Keratinocyte (primary cell): ENCODE measurements around the gene MEOX1. TPM values are rescaled to one million over a fixed set of nuclear protein-coding genes. Genes with fewer than 3 reads are reported as not detected.

Experiments
- DNase-seq: peaks from one replicate; pipeline ENCODE4 v3.0.0-alpha.2; 2011; ENCODE audit warnings: low read depth, missing footprints, low spot score
- FAIRE-seq: peaks from 2 replicates; lab custom pipeline; 2011; peaks lifted over from hg19 to GRCh38; lab: Jason Lieb, UNC
- H2AFZ ChIP-seq: 2 replicates; pipeline ENCODE4 v1.6.0; 2012; ENCODE audit warnings: low read length, control low read depth, inconsistent platforms; ENCODE audit not compliant: control insufficient read depth
- H3K27ac ChIP-seq: 2 replicates; pipeline ENCODE4 v1.5.1; 2011; ENCODE audit warnings: low read length; ENCODE audit not compliant: control insufficient read depth, insufficient read depth
- H3K27me3 ChIP-seq: 3 replicates; pipeline ENCODE4 v1.6.0; 2011; ENCODE audit warnings: low read length; ENCODE audit not compliant: control insufficient read depth, insufficient read depth; ENCODE audit errors: extremely low read depth
- H3K36me3 ChIP-seq, 2 experiments: 2 replicates in 1 of 2; 3 replicates in 1 of 2; pipeline ENCODE4 v1.5.1; 2011; ENCODE audit warnings: low read length in 2 of 2, mild to moderate bottlenecking in 1 of 2; ENCODE audit not compliant: control insufficient read depth in 2 of 2, insufficient read depth in 2 of 2; ENCODE audit errors: extremely low read depth in 1 of 2
- H3K4me1 ChIP-seq: 3 replicates; pipeline ENCODE4 v1.5.1; 2011; ENCODE audit warnings: low read length; ENCODE audit not compliant: control insufficient read depth, insufficient read depth; ENCODE audit errors: extremely low read depth
- H3K4me2 ChIP-seq: 3 replicates; pipeline ENCODE4 v1.6.0; 2011; ENCODE audit warnings: low read depth, low read length; ENCODE audit not compliant: control insufficient read depth, insufficient read depth; ENCODE audit errors: extremely low read depth
- H3K4me3 ChIP-seq, 3 experiments: fragments of 200-600 bp in 1 of 3; sonication (generic) in 1 of 3; 2 replicates in 2 of 3; 3 replicates in 1 of 3; pipeline ENCODE4 v1.5.1; 2011 to 2016; ENCODE audit warnings: low read length in 3 of 3, mild to moderate bottlenecking in 3 of 3, control low read depth in 2 of 3, inconsistent platforms in 1 of 3, low read depth in 1 of 3, mixed read lengths in 1 of 3, mixed run types in 1 of 3, moderate library complexity in 1 of 3; ENCODE audit not compliant: control insufficient read depth in 2 of 3, insufficient read depth in 2 of 3; ENCODE audit errors: extremely low read depth in 1 of 3
- H3K79me2 ChIP-seq: 2 replicates; pipeline ENCODE4 v1.6.0; 2012; ENCODE audit warnings: low read length; ENCODE audit not compliant: control insufficient read depth, insufficient read depth
- H3K9ac ChIP-seq: 3 replicates; pipeline ENCODE4 v1.6.0; 2011; ENCODE audit warnings: low read length; ENCODE audit not compliant: control insufficient read depth, insufficient read depth; ENCODE audit errors: extremely low read depth
- H3K9me1 ChIP-seq: 3 replicates; pipeline ENCODE4 v1.6.0; 2011; ENCODE audit warnings: low read length; ENCODE audit not compliant: control insufficient read depth, insufficient read depth; ENCODE audit errors: extremely low read depth
- H3K9me3 ChIP-seq: 2 replicates; pipeline ENCODE4 v1.5.1; 2012; ENCODE audit warnings: low read depth, low read length; ENCODE audit not compliant: control insufficient read depth
- H4K20me1 ChIP-seq: 3 replicates; pipeline ENCODE4 v1.6.0; 2011; ENCODE audit warnings: low read length; ENCODE audit not compliant: control insufficient read depth, insufficient read depth; ENCODE audit errors: extremely low read depth
- CTCF ChIP-seq, 3 experiments: IDR thresholded peaks in 1 of 3; conservative IDR thresholded peaks in 1 of 3; optimal IDR thresholded peaks in 1 of 3; 2 replicates in 2 of 3; 3 replicates in 1 of 3; pipeline versions ENCODE3 to v1.5.1; 2011; ENCODE audit warnings: low read length in 3 of 3, mild to moderate bottlenecking in 3 of 3, moderate library complexity in 2 of 3, control low read depth in 1 of 3, inconsistent platforms in 1 of 3; ENCODE audit not compliant: insufficient read depth in 2 of 3; ENCODE audit errors: extremely low read depth in 1 of 3
- EZH2 ChIP-seq: IDR thresholded peaks from one replicate; pipeline ENCODE4 v1.6.1; 2012; ENCODE audit warnings: inconsistent platforms, mild to moderate bottlenecking, low read length, moderate library complexity
- dilution Hi-C: fragments of 300-500 bp; cut with MboI; formaldehyde crosslinking; loops from one replicate; pipeline ENCODE4 v1.7.0; 2020; ENCODE audit warnings: low sequenced_read_pairs; ENCODE audit not compliant: extremely low pct_ligation_motif_present
- polyA plus RNA-seq, 5 experiments: library from polyadenylated mRNA; depleted of rRNA in 3 of 5; stranded (reverse) in 3 of 5; stranded (forward) in 1 of 5; unstranded in 1 of 5; fragments of >200 nt; gene quantifications; 1 replicate in 1 of 5; 2 replicates in 3 of 5; 3 replicates in 1 of 5; pipeline versions ENCODE4 v1.2.1 to v1.2.3, GENCODE V29; 2011 to 2012; ENCODE audit warnings: missing spikeins in 2 of 5, low read depth in 1 of 5, low replicate concordance in 1 of 5

MEOX1 gene
- polyA plus RNA-seq, 1 donor (not counting 4 experiments of a cell fraction or from before 2014, with no cell fraction given), result 0.08 TPM

- no peak overlapping the region for H3K27ac ChIP-seq
- H3K4me1 ChIP-seq, result no peaks in the 10 kb centered on the region
- DNase-seq, result no peak
- H3K4me2 ChIP-seq, result no peak overlapping the region
- no peaks in the 10 kb centered on the region for H3K9me3 ChIP-seq
- H4K20me1 ChIP-seq, result no peaks in the 10 kb centered on the region
- H3K79me2 ChIP-seq, result no peaks in the 10 kb centered on the region
- no peak for FAIRE-seq
- no peak for TF ChIP-seq CTCF (optimal IDR thresholded peaks at IDR 0.05 in 1 of 3, IDR thresholded peaks at IDR 0.05 in 1 of 3, conservative IDR thresholded peaks at IDR 0.05 in 1 of 3; ENCODE audit: extremely low read depth in 1 of 3, insufficient read depth in 2 of 3, low read length in 3 of 3)
- no peak for TF ChIP-seq EZH2
- no peaks in the 10 kb centered on the region for H3K36me3 ChIP-seq
- H3K9me1 ChIP-seq, result no peaks in the 10 kb centered on the region
- no peak overlapping the region for H2AFZ ChIP-seq
- H3K27me3 ChIP-seq, result peaks cover 2% of the 10 kb centered on the region
- no peak overlapping the region for H3K4me3 ChIP-seq
- no peak overlapping the region for H3K9ac ChIP-seq
- dilution Hi-C loops, result no loop called here
Observed at GRCh38 chr17:43627653-43628052, 34.1 kb downstream of the MEOX1 start.

- no peak for DNase-seq
- no peaks in the 10 kb centered on the region for H3K4me1 ChIP-seq
- H3K27me3 ChIP-seq, result peaks cover 2% of the 10 kb centered on the region
- no peak overlapping the region for H3K4me2 ChIP-seq
- H3K4me3 ChIP-seq, result no peak overlapping the region
- H4K20me1 ChIP-seq, result no peaks in the 10 kb centered on the region
- TF ChIP-seq EZH2 (no peak), CTCF (optimal IDR thresholded peaks at IDR 0.05 in 1 of 3, IDR thresholded peaks at IDR 0.05 in 1 of 3, conservative IDR thresholded peaks at IDR 0.05 in 1 of 3; ENCODE audit: extremely low read depth in 1 of 3, insufficient read depth in 2 of 3, low read length in 3 of 3) (no peak)
- no peak overlapping the region for H3K27ac ChIP-seq
- no peak overlapping the region for H3K9ac ChIP-seq
- no peaks in the 10 kb centered on the region for H3K9me1 ChIP-seq
- no peaks in the 10 kb centered on the region for H3K9me3 ChIP-seq
- H2AFZ ChIP-seq, result no peak overlapping the region
- H3K79me2 ChIP-seq, result no peaks in the 10 kb centered on the region
- dilution Hi-C loops, result no loop called here
- no peak for FAIRE-seq
- H3K36me3 ChIP-seq, result no peaks in the 10 kb centered on the region
Observed at GRCh38 chr17:43626023-43626422, 35.7 kb downstream of the MEOX1 start.
